ENCODE results near the gene RPUSD3.
A peak's percentile ranks its signal among the peaks of the same experiment; 100 is the strongest.
"Not testable (repeated sequence)": the region's sequence is repeated elsewhere in the genome, so short reads cannot be mapped to it uniquely, and the experiment has no call there.

Gene RPUSD3

GRCh38 chr3:9865125-9865637 lies 21.4 kb upstream of the RPUSD3 start:
- not testable (repeated sequence) for DNase-seq (ENCODE audit: low read depth)

- no peak for DNase-seq (ENCODE audit: low read depth)
Observed at GRCh38 chr3:9864200-9864927, 20.6 kb upstream of the RPUSD3 start.

- no peak for DNase-seq (ENCODE audit: low read depth)
Observed at GRCh38 chr3:9863058-9863772, 19.4 kb upstream of the RPUSD3 start.

- DNase-seq (ENCODE audit: low read depth), result peak; percentile 58
Observed at GRCh38 chr3:9862391-9863057, 18.7 kb upstream of the RPUSD3 start.

- DNase-seq (ENCODE audit: low read depth), result no peak
Observed at GRCh38 chr3:9861626-9862130, 17.9 kb upstream of the RPUSD3 start.

- DNase-seq (ENCODE audit: low read depth), result no peak
Observed at GRCh38 chr3:9861201-9861600, 17.4 kb upstream of the RPUSD3 start.

GRCh38 chr3:9859530-9860025 lies 15.8 kb upstream of the RPUSD3 start:
- DNase-seq (ENCODE audit: low read depth), result no peak

- DNase-seq (ENCODE audit: low read depth), result no peak
Observed at GRCh38 chr3:9855594-9855993, 11.8 kb upstream of the RPUSD3 start.

GRCh38 chr3:9854291-9854940 lies 10.6 kb upstream of the RPUSD3 start:
- DNase-seq (ENCODE audit: low read depth), result not testable (repeated sequence)

GRCh38 chr3:9852528-9852927 lies 8.7 kb upstream of the RPUSD3 start:
- DNase-seq (ENCODE audit: low read depth), result no peak

- DNase-seq (ENCODE audit: low read depth), result not testable (repeated sequence)
Observed at GRCh38 chr3:9851926-9852325, 8.1 kb upstream of the RPUSD3 start.

- not testable (repeated sequence) for DNase-seq (ENCODE audit: low read depth)
Observed at GRCh38 chr3:9851383-9851782, 7.6 kb upstream of the RPUSD3 start.

GRCh38 chr3:9848860-9849259 lies 5.1 kb upstream of the RPUSD3 start:
- DNase-seq (ENCODE audit: low read depth), result not testable (repeated sequence)

GRCh38 chr3:9847870-9848269 lies 4.1 kb upstream of the RPUSD3 start:
- DNase-seq (ENCODE audit: low read depth), result not testable (repeated sequence)

GRCh38 chr3:9846931-9847488 lies 3.2 kb upstream of the RPUSD3 start:
- DNase-seq (ENCODE audit: low read depth), result no peak

- DNase-seq (ENCODE audit: low read depth), result no peak
Observed at GRCh38 chr3:9846231-9846630, 2.4 kb upstream of the RPUSD3 start.

GRCh38 chr3:9841015-9841414 lies 2.8 kb downstream of the RPUSD3 start:
- DNase-seq (ENCODE audit: low read depth), result no peak

GRCh38 chr3:9838856-9839255 lies 5.0 kb downstream of the RPUSD3 start:
- DNase-seq (ENCODE audit: low read depth), result no peak

- DNase-seq (ENCODE audit: low read depth), result no peak
Observed at GRCh38 chr3:9837701-9838582, 5.9 kb downstream of the RPUSD3 start.
